T47D (cell line): ENCODE measurements around the gene GPR173.

Experiments used
- DNase-seq, 2 experiments: peaks; one replicate each; pipeline versions ENCODE4 v3.0.0 to v3.0.0-alpha.2; 2011 to 2012; ENCODE audit warnings: low read depth in 1 of 2, low spot score in 1 of 2
- JUND ChIP-seq: IDR thresholded peaks from 2 replicates; pipeline ENCODE4 v1.6.1; 2012; ENCODE audit warnings: low read depth
- in situ Hi-C: cut with HindIII; loops from 2 replicates; pipeline ENCODE4 v1.10.0; 2016; ENCODE audit warnings: low sequenced_read_pairs, low pct_unique_long_range_greater_than_20kb

GPR173 gene

DNA sequence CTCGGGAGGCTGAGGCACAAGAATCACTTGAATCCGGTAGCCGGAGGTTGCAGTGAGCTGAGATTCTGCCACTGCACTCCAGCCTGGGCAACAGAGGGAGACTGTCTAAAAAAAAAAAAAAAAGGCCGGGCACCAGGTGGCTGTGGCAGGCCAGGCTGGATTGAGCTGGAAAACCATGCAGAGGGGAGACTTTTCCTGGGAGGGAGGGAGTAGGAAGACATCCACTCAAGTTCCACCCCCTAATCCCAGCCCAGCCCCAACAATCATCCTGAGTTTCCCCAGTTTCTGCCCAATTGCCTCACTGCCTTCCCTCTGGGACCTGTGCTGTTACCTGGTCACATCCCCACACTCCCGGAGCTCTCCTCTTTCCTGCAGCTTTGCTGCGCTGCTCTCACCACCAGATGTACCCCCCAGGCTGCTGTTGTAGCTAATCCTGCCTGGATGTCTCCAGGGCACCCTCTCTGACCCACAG lies 24.6 kb downstream of the GPR173 start:
- DNase-seq = peak in 1 of 2 experiments; percentile 47
- TF ChIP-seq JUND = no peak
- in situ Hi-C loops = no loop called here

DNA sequence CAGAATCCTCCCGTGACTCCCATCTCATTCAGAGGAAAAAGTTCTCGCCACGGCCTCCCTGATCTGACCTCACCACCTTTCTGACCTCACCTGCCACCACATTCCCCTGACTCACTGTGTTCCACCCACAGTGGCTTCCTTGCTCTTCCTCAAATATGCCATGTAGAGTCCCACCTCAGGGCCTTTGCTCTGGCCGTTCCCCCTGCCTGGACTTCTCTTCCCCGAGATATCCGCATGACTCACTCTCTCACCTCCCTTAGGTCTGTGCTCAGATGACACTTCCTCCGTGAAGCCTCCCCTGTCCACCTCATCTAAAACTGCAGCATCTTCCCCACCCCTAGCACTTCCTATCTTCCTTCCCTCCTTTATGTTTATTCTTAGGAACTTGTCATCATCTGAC lies 26.4 kb downstream of the GPR173 start:
- no peak for DNase-seq
- in situ Hi-C loops = no loop called here
- TF ChIP-seq JUND = no peak

DNA sequence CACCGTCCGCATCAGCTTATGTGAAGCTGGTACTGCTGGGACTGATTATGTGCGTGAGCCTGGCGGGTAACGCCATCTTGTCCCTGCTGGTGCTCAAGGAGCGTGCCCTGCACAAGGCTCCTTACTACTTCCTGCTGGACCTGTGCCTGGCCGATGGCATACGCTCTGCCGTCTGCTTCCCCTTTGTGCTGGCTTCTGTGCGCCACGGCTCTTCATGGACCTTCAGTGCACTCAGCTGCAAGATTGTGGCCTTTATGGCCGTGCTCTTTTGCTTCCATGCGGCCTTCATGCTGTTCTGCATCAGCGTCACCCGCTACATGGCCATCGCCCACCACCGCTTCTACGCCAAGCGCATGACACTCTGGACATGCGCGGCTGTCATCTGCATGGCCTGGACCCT lies 28.1 kb downstream of the GPR173 start:
- in situ Hi-C loops = no loop called here
- no peak for DNase-seq
- TF ChIP-seq JUND = no peak

DNA sequence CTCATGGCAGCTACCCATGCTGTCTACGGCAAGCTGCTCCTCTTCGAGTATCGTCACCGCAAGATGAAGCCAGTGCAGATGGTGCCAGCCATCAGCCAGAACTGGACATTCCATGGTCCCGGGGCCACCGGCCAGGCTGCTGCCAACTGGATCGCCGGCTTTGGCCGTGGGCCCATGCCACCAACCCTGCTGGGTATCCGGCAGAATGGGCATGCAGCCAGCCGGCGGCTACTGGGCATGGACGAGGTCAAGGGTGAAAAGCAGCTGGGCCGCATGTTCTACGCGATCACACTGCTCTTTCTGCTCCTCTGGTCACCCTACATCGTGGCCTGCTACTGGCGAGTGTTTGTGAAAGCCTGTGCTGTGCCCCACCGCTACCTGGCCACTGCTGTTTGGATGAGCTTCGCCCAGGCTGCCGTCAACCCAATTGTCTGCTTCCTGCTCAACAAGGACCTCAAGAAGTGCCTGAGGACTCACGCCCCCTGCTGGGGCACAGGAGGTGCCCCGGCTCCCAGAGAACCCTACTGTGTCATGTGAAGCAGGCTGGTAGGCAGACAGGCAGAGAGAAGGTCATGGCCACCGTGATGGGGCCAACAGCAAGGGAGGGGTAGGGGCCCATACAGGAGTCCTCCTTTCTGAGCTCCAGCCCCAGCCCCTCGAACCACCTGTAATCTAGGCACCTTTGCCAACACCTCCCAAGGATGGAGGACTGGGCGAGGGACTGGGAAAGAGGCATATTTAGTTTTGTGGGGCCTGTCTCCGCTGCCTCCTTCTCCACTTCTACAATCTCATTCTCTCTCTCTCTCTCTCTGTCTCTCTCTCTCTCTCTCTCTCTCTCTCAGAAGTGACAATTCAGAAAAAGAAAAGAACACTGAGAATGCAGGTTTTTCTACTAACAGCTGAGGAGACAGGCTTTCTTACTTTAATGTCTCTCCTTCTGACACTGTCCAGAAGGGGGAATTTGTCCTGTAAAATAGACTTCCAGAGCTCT lies 28.9 kb downstream of the GPR173 start:
- TF ChIP-seq JUND = no peak
- DNase-seq = no peak
- in situ Hi-C loops = no loop called here

DNA sequence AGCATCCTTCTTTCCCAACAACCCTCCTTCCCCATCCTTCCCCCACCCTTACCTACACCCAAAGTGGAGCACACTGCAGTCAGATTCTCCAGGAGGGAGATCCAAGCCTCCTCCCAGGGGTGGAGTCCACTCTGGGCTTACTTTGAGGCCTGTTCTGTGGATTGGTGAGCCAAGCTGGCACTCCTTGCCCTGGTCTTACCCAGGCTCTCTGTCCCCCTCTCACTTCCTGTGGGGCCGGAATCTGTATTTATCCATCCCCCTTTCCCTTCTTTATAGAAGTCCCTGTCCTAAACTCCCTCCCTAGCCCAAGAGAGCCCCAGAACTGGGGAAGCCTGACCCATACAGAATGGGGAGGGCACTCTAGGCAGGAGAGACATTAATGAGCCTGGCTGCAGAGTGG lies 30.4 kb downstream of the GPR173 start:
- in situ Hi-C loops = no loop called here
- no peak for TF ChIP-seq JUND
- DNase-seq = no peak

DNA sequence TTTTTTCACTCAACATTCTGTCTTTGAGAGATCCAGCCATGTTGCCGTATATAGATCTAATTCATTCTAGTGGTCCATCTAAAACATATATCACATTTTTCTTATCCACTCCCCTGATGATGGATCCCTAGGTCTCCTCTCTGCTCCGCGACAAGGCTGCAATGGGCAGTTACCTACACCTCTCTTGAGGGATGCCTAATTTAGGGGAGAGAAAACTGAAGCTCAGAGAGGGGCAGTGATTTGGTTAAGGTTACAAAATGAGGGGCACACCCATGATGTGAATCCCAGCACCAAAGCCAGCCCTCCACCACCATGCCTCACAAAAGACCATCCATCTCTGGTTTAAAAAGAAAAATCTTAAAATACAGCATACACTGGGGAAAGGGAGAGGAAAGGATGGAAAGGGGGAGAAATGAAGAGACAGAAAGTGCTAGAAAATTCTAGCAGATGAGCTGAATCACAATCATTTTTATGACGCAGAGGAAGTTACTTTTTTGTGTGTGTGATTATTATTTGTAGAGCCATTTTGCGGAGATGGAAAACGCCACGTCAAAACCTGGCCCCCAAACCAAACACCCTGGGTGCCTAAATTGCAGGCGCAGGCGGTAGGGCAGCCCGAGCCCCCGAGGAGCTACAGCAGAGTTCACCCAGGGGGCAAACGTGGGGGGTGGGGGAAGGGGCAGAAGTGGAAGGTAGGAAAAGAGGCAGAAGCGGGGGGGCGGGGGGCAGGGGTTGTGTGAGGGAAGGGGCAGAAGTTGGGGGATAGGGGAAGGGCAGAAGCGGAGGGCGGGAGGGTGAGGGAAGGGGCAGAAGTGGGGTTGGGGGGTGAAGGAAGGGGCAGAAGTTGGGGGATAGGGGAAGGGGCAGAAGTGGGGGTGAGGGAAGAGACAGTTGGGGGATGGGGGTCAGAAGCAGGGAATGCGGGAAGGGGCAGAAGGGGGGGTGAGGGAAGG lies 32.3 kb downstream of the GPR173 start:
- no peak for TF ChIP-seq JUND
- DNase-seq = no peak
- in situ Hi-C loops = no loop called here

DNA sequence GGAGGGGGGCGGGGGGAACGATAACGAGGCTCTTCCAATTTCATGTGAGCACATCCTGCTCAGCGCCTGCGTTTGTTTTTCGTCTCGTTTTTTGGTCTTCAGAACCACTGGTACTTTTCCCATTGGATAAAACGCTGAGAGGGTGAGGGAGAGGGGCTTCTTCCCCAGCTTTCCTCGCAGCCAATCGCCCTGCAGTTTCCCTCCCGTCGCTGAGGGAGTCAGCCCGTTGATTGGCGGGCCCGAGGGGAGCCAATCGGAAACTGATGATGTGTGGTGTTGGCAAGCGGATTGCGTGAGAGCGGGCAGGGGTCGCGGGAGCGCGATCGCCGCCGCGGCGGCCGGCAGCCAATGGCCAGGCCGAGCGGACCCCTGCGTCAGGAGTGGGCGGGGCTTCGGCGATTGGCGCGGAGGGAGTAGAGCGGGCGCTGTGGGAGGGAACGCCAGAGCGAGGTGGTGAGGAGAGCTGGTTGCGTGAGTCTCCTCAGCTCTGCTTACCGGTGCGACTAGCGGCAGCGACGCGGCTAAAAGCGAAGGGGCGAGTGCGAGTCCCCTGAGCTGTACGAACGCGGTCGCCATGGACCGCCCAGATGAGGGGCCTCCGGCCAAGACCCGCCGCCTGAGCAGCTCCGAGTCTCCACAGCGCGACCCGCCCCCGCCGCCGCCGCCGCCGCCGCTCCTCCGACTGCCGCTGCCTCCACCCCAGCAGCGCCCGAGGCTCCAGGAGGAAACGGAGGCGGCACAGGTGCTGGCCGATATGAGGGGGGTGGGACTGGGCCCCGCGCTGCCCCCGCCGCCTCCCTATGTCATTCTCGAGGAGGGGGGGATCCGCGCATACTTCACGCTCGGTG lies 33.6 kb downstream of the GPR173 start, which contains the start of gene TSPYL2:
Gene TSPYL2, plus strand, starts transcription at position 443 of the 848 bp plus-strand sequence. Its CDS starts 132 bp downstream, at position 575.
- DNase-seq = peak; percentile 94 to 97
- in situ Hi-C loops = no loop called here

DNA sequence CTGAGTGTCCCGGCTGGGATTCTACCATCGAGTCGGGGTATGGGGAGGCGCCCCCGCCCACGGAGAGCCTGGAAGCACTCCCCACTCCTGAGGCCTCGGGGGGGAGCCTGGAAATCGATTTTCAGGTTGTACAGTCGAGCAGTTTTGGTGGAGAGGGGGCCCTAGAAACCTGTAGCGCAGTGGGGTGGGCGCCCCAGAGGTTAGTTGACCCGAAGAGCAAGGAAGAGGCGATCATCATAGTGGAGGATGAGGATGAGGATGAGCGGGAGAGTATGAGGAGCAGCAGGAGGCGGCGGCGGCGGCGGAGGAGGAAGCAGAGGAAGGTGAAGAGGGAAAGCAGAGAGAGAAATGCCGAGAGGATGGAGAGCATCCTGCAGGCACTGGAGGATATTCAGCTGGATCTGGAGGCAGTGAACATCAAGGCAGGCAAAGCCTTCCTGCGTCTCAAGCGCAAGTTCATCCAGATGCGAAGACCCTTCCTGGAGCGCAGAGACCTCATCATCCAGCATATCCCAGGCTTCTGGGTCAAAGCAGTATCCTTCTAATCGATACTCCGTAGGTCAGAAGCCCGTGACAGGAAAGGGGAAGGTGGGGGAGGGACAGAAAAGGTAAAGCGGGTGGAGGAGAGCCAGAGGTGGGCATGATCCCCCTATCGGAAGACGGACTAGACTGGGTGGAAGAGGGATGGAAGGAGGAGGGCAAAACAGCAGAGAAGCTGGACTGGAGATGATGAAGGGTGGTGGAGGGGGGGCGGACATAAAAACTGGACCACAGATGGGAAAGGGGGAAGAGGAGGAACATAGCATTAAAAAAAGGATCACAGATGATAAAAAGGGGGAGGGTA lies 34.4 kb downstream of the GPR173 start:
- in situ Hi-C loops = no loop called here
- no peak for DNase-seq
- TF ChIP-seq JUND = no peak

More for the DNA sequence above, 33.6 kb downstream of the GPR173 start, which contains the start of gene TSPYL2:
- no peak for TF ChIP-seq JUND

DNA sequence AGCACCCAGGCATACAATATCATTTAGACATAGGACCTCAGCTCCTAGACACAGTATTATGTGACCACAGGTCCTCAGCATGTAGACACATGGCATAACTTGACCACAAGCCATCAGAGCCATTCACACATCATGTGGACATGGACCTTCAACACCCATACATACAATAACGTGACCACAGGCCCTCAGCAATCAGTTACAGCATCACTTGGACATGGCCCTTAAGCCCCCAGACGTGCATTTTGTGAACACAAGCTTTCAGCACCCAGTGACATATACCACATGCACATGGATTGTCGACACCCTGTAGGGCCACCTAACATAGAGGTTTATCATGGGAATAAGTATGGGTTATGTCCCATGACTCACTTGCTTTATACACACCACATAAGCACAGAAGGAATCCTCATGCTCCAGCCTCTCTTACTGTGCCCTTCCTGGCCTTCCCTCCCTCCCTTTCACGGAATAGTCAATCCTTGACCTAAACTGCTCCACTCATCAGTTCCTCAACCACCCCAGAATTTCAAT lies 35.5 kb downstream of the GPR173 start:
- in situ Hi-C loops = no loop called here
- TF ChIP-seq JUND = no peak
- DNase-seq = no peak

DNA sequence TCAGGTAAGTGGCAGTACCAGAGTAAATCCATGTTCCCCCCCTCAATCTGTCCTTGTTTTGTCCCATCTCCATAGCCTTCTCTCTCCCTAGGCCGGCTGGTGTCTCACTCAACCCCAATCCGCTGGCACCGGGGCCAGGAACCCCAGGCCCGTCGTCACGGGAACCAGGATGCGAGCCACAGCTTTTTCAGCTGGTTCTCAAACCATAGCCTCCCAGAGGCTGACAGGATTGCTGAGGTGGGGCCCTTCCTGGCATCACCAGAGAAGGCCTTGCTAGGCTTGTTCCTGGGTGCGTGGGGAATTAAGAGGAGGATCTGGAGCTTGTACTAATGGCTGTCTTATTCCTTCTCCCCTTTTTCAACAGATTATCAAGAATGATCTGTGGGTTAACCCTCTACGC lies 36.3 kb downstream of the GPR173 start:
- TF ChIP-seq JUND = no peak
- in situ Hi-C loops = no loop called here
- DNase-seq = no peak
